Transverse colon (tissue), 4 donors: ENCODE data around the gene TBX18. TPM values are rescaled to one million over a fixed set of nuclear protein-coding genes. Genes with fewer than 3 reads are reported as not detected.

Source experiments
- DNase-seq: peaks from one replicate; pipeline ENCODE4 v3.0.0-alpha.2; 2019
- H3K27ac ChIP-seq, 4 donors: fragments of 200-600 bp; sonication (generic); 2 replicates each; pipeline ENCODE4 v1.5.1; 2016 to 2018; ENCODE audit warnings: inconsistent platforms in 4 of 4
- H3K27me3 ChIP-seq: fragments of 200-600 bp; sonication (generic); 2 replicates; pipeline ENCODE4 v1.5.1; 2017; ENCODE audit warnings: inconsistent platforms
- H3K36me3 ChIP-seq, 4 donors: fragments of 200-600 bp; sonication (generic); 2 replicates each; pipeline ENCODE4 v1.5.1; 2017 to 2019; ENCODE audit warnings: inconsistent platforms in 4 of 4
- H3K4me1 ChIP-seq, 4 donors: fragments of 200-600 bp; sonication (generic); 2 replicates each; pipeline ENCODE4 v1.5.1; 2017 to 2020; ENCODE audit warnings: inconsistent platforms in 4 of 4
- H3K4me3 ChIP-seq, 4 donors: fragments of 200-600 bp; sonication (generic); 1 replicate in 1 of 4; 2 replicates in 3 of 4; pipeline versions ENCODE4 v1.5.1 to v1.6.1; 2017 to 2019; ENCODE audit warnings: inconsistent platforms in 4 of 4
- H3K9me3 ChIP-seq, 2 donors: fragments of 200-600 bp; sonication (generic); 2 replicates each; pipeline ENCODE4 v1.5.1; 2017 to 2019; ENCODE audit warnings: inconsistent platforms in 2 of 2
- CTCF ChIP-seq, 5 experiments: fragments of 200-600 bp in 3 of 5; fragments of 450-650 bp in 2 of 5; sonication (generic) in 3 of 5; IDR thresholded peaks; 1 replicate in 2 of 5; 2 replicates in 3 of 5; pipeline ENCODE4 v1.5.1; 2016 to 2017; ENCODE audit warnings: antibody characterized with exemption in 5 of 5, inconsistent platforms in 3 of 5, mild to moderate bottlenecking in 2 of 5, moderate library complexity in 1 of 5
- EP300 ChIP-seq: sonication (generic); formaldehyde crosslinking; IDR thresholded peaks from one replicate; pipeline ENCODE4 v1.6.1; 2017; ENCODE audit warnings: antibody characterized with exemption, low read depth
- POLR2A ChIP-seq: fragments of 450-650 bp; IDR thresholded peaks from one replicate; pipeline ENCODE4 v1.6.1; 2016; ENCODE audit warnings: antibody characterized with exemption, mild to moderate bottlenecking, moderate library complexity
- POLR2AphosphoS5 ChIP-seq, 3 donors: sonication (generic); formaldehyde crosslinking; IDR thresholded peaks; one replicate each; pipeline ENCODE4 v1.6.1; 2016; ENCODE audit warnings: antibody characterized with exemption in 3 of 3
- WGBS, 2 donors: methylation state at CpG; one replicate each; pipeline ENCODE4 v1.1.5; 2018; ENCODE audit warnings: low coverage in 1 of 2; 5-methylcytosine and 5-hydroxymethylcytosine counted together
- in situ Hi-C, 4 donors: fragments of 200-750 bp; cut with MboI; loops; one replicate each; pipeline versions ENCODE4 v1.15.0 to v1.15.1; 2017; ENCODE audit warnings: low sequenced_read_pairs in 3 of 4, low pct_ligation_motif_present in 1 of 4, low pct_unique_long_range_greater_than_20kb in 1 of 4
- intact Hi-C: fragments of 100-400 bp; cut with DNase I; formaldehyde crosslinking; loops from one replicate; pipeline ENCODE4 v1.15.1; 2023; ENCODE audit warnings: low total_unique reads
- total RNA-seq, 4 donors: library from RNA; depleted of rRNA; stranded (reverse); fragments of >200 nt; gene quantifications; one replicate each; pipeline ENCODE4 v1.1.0, GENCODE V29; 2016

TBX18 gene
- total RNA-seq, 4 donors from 2014 or later: 0.14 to 3.2 (median 1.9) TPM

- no peak for TF ChIP-seq CTCF (IDR thresholded peaks at IDR 0.05)
- TF ChIP-seq POLR2A: no peak
- TF ChIP-seq EP300: no peak
- no peak for TF ChIP-seq POLR2AphosphoS5 (IDR thresholded peaks at IDR 0.05)
- no peak for DNase-seq
- 66 to 71% methylated on average over 1 to 2 of the region's 2 CpGs for WGBS, 2 donors
- intact Hi-C loops (no loop called here), in situ Hi-C loops (no loop called here)
- H3K9me3 ChIP-seq: no peaks in the 10 kb centered on the region
- no peaks in the 10 kb centered on the region for H3K27me3 ChIP-seq
- no peaks in the 10 kb centered on the region for H3K4me1 ChIP-seq
- no peak overlapping the region for H3K4me3 ChIP-seq
- H3K36me3 ChIP-seq: no peaks in the 10 kb centered on the region
- no peak overlapping the region for H3K27ac ChIP-seq
Measured at GRCh38 chr6:84788689-84789088, 24.3 kb upstream of the TBX18 start.

GRCh38 chr6:84785671-84786070 lies 21.3 kb upstream of the TBX18 start:
- in situ Hi-C loops: no loop called here
- Histone ChIP-seq H3K27me3 (peaks cover 4% of the 10 kb centered on the region), H3K36me3 (no peaks in the 10 kb centered on the region), H3K9me3 (no peaks in the 10 kb centered on the region), H3K4me3 (no peak overlapping the region), H3K4me1 (no peaks in the 10 kb centered on the region), H3K27ac (no peak overlapping the region)
- intact Hi-C loops: no loop called here
- no peak for TF ChIP-seq POLR2AphosphoS5 (IDR thresholded peaks at IDR 0.05)
- no peak for TF ChIP-seq POLR2A
- no peak for TF ChIP-seq CTCF (IDR thresholded peaks at IDR 0.05)
- no peak for TF ChIP-seq EP300
- WGBS, 2 donors: 11 to 35% methylated on average over 1 of the region's 1 CpG
- DNase-seq: no peak

GRCh38 chr6:84779917-84780316 lies 15.5 kb upstream of the TBX18 start:
- H3K36me3 ChIP-seq: no peaks in the 10 kb centered on the region
- DNase-seq: no peak
- no peaks in the 10 kb centered on the region for H3K9me3 ChIP-seq
- intact Hi-C loops (no loop called here), in situ Hi-C loops (no loop called here)
- H3K27me3 ChIP-seq: peaks cover 49% of the 10 kb centered on the region
- H3K4me1 ChIP-seq: peaks cover 0 to 2% (median under 1%) of the 10 kb centered on the region in 4 donors
- no peak overlapping the region for H3K27ac ChIP-seq
- H3K4me3 ChIP-seq: no peak overlapping the region
- TF ChIP-seq POLR2A: no peak
- WGBS, 2 donors: 80% methylated on average over 2 of the region's 2 CpGs; no CpG with 5 or more reads in 1 of the 2 donors

DNA sequence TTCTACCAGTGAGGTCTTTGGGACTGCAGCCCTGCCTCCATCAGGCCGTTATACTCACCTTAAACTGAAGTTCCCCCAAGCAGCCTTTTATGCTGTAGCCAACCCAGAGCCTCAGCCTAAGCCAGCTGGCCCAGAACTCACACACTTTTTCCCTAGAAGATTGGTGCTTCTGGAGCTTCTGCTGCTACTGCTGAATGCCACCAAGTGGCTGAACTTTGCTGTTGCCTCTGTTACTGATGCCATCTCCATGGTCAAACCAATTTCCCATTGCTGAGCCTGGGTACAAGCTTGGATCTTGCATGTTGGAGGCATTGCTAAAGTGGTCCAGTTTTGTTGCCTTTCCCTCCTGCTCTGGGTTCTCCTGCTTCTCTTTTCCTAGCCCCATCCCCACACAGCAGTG lies 15.0 kb upstream of the TBX18 start:
- Histone ChIP-seq H3K27me3 (peaks cover 55% of the 10 kb centered on the region), H3K9me3 (no peaks in the 10 kb centered on the region), H3K4me1 (peaks cover 5 to 7% (median 6%) of the 10 kb centered on the region in 4 donors), H3K36me3 (no peaks in the 10 kb centered on the region), H3K4me3 (no peak overlapping the region), H3K27ac (no peak overlapping the region)
- in situ Hi-C loops: no loop called here
- TF ChIP-seq POLR2AphosphoS5 (IDR thresholded peaks at IDR 0.05): no peak
- no peak for TF ChIP-seq EP300
- no peak for TF ChIP-seq POLR2A
- TF ChIP-seq CTCF (IDR thresholded peaks at IDR 0.05): no peak
- intact Hi-C loops: no loop called here
- 44% methylated on average over 1 of the region's 1 CpG; no CpG with 5 or more reads in 1 of the 2 donors for WGBS, 2 donors
- DNase-seq: no peak

DNA sequence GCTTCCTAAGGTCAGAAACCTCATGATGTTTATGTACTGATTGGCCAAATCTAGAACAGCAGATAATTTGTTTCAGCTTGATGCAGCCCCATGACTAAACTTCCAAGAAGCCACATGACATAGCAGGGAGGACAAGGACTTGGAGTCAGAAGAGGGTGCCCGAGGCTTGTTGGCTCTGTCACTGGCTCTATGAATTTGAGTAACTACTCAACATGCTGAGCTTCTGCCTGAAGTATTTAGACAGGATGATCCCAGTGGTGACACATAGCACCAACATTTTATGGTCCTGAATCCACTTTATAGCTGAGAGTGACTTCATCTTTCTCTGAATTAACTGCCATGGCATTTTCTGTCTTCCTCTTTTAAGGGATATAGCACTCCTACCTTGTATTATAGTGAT lies 13.5 kb upstream of the TBX18 start:
- Histone ChIP-seq H3K27ac (no peak overlapping the region), H3K36me3 (no peaks in the 10 kb centered on the region), H3K4me3 (no peak overlapping the region), H3K9me3 (no peaks in the 10 kb centered on the region), H3K27me3 (peaks cover 69% of the 10 kb centered on the region), H3K4me1 (peaks cover 12 to 20% (median 18%) of the 10 kb centered on the region in 4 donors)
- in situ Hi-C loops (no loop called here), intact Hi-C loops (no loop called here)
- DNase-seq: no peak
- WGBS, 2 donors: 69% methylated on average over 1 of the region's 1 CpG; no CpG with 5 or more reads in 1 of the 2 donors
- TF ChIP-seq CTCF (IDR thresholded peaks at IDR 0.05): no peak
- TF ChIP-seq POLR2AphosphoS5 (IDR thresholded peaks at IDR 0.05): no peak
- TF ChIP-seq POLR2A: no peak
